Measurements from ENCODE around the gene RFC1. TPM values are rescaled to one million over a fixed set of nuclear protein-coding genes. Genes with fewer than 3 reads are reported as not detected.

Gene RFC1
- polyA plus RNA-seq, 1 donor from 2014 or later = 20.7 TPM

GRCh38 chr4:39280770-39281169, 85.4 kb downstream of the RFC1 start:
- no peaks in the 10 kb centered on the region for H3F3A ChIP-seq (ENCODE audit: insufficient read depth, low read length, poor library complexity, severe bottlenecking)
- H3K9me2 ChIP-seq (ENCODE audit: insufficient read depth, low read length) = no peaks in the 10 kb centered on the region
- no peaks in the 10 kb centered on the region for H4K20me1 ChIP-seq (ENCODE audit: insufficient read depth)
- TF ChIP-seq EZH2 (IDR thresholded peaks at IDR 0.05; ENCODE audit: borderline replicate concordance, insufficient read depth, low read length, poor library complexity, severe bottlenecking) (no peak), MXI1 (conservative IDR thresholded peaks at IDR 0.05; ENCODE audit: poor library complexity, severe bottlenecking) (no peak), CTCF (IDR thresholded peaks at IDR 0.05; ENCODE audit: poor library complexity, severe bottlenecking) (no peak), TAF1 (IDR thresholded peaks at IDR 0.05; ENCODE audit: low read depth) (no peak), POLR2AphosphoS5 (IDR thresholded peaks at IDR 0.05) (no peak), RAD21 (conservative IDR thresholded peaks at IDR 0.05) (no peak), EP300 (conservative IDR thresholded peaks at IDR 0.05; ENCODE audit: poor library complexity, severe bottlenecking) (no peak), REST (IDR thresholded peaks at IDR 0.05; ENCODE audit: borderline replicate concordance) (no peak), SMC3 (conservative IDR thresholded peaks at IDR 0.05; ENCODE audit: poor library complexity) (no peak)
- H3K4me3 ChIP-seq (ENCODE audit: low read length) = no peak overlapping the region
- H3K4me2 ChIP-seq (ENCODE audit: low read length) = no peak overlapping the region
- H3K9me3 ChIP-seq (ENCODE audit: low read length) = no peaks in the 10 kb centered on the region
- no peaks in the 10 kb centered on the region for H3K27me3 ChIP-seq (ENCODE audit: insufficient read depth, low read depth, low read length)
- no peak overlapping the region for H3K27ac ChIP-seq (ENCODE audit: low read length)
- H3K36me3 ChIP-seq (ENCODE audit: insufficient read depth, low read length) = no peaks in the 10 kb centered on the region
- no peaks in the 10 kb centered on the region for H3K79me2 ChIP-seq (replicated peaks; ENCODE audit: insufficient read depth, low read length)
- no peak overlapping the region for H2AFZ ChIP-seq (ENCODE audit: low read depth, low read length)
- H3K9ac ChIP-seq (ENCODE audit: low read length) = no peak overlapping the region

- H3K9me2 ChIP-seq (ENCODE audit: insufficient read depth, low read length) = no peaks in the 10 kb centered on the region
- H3K9me3 ChIP-seq (ENCODE audit: low read length) = no peaks in the 10 kb centered on the region
- H3F3A ChIP-seq (ENCODE audit: insufficient read depth, low read length, poor library complexity, severe bottlenecking) = no peaks in the 10 kb centered on the region
- H3K4me2 ChIP-seq (ENCODE audit: low read length) = no peak overlapping the region
- peaks cover 4% of the 10 kb centered on the region for H3K36me3 ChIP-seq (ENCODE audit: insufficient read depth, low read length)
- no peak for TF ChIP-seq REST (IDR thresholded peaks at IDR 0.05; ENCODE audit: borderline replicate concordance)
- no peak for TF ChIP-seq POLR2AphosphoS5 (IDR thresholded peaks at IDR 0.05)
- no peak for TF ChIP-seq SMC3 (conservative IDR thresholded peaks at IDR 0.05; ENCODE audit: poor library complexity)
- no peak for TF ChIP-seq CTCF (IDR thresholded peaks at IDR 0.05; ENCODE audit: poor library complexity, severe bottlenecking)
- no peak for TF ChIP-seq EP300 (conservative IDR thresholded peaks at IDR 0.05; ENCODE audit: poor library complexity, severe bottlenecking)
- no peak for TF ChIP-seq MXI1 (conservative IDR thresholded peaks at IDR 0.05; ENCODE audit: poor library complexity, severe bottlenecking)
- TF ChIP-seq RAD21 (conservative IDR thresholded peaks at IDR 0.05) = no peak
- TF ChIP-seq EZH2 (IDR thresholded peaks at IDR 0.05; ENCODE audit: borderline replicate concordance, insufficient read depth, low read length, poor library complexity, severe bottlenecking) = no peak
- no peaks in the 10 kb centered on the region for H3K79me2 ChIP-seq (replicated peaks; ENCODE audit: insufficient read depth, low read length)
- no peaks in the 10 kb centered on the region for H4K20me1 ChIP-seq (ENCODE audit: insufficient read depth)
- no peak overlapping the region for H3K9ac ChIP-seq (ENCODE audit: low read length)
- no peak overlapping the region for H3K27ac ChIP-seq (ENCODE audit: low read length)
- H3K4me3 ChIP-seq (ENCODE audit: low read length) = no peak overlapping the region
- no peaks in the 10 kb centered on the region for H3K27me3 ChIP-seq (ENCODE audit: insufficient read depth, low read depth, low read length)
- no peak overlapping the region for H2AFZ ChIP-seq (ENCODE audit: low read depth, low read length)
Measured at GRCh38 chr4:39279416-39279815, 86.7 kb downstream of the RFC1 start.

Measured in neural cell (in vitro differentiated cells).